GM15510 (cell line): Measurements from ENCODE around the gene SH3BP1.

ENCODE experiments used
- POLR2A ChIP-seq: IDR thresholded peaks from 3 replicates; pipeline ENCODE4 v1.6.1; 2011; ENCODE audit warnings: borderline replicate concordance; ENCODE audit not compliant: insufficient read length; ENCODE audit errors: extremely low read depth

SH3BP1 gene

GRCh38 chr22:37616201-37617083 is 23.0 kb upstream of the SH3BP1 start:
- TF ChIP-seq POLR2A, result no peak

DNA sequence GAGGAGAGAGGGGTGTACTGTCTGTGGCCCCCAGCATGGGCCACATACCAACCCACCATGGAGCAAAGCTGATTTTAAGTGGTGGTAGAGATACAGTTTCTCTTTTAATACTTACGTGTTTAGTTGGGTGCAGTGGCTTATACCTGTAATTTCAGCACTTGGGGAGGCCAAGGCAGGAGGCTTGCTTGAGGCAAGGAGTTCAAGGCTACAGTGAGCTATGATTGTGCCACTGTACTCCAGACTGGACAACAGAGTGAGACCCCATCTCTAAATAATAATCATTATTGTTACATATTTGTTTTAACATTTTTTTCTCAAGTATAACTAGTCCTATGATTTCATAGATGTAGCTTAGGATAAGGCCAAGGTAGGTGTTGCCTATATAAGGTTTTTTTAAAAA is 22.0 kb upstream of the SH3BP1 start:
- no peak for TF ChIP-seq POLR2A

GRCh38 chr22:37618072-37618656 is 21.3 kb upstream of the SH3BP1 start:
- no peak for TF ChIP-seq POLR2A

GRCh38 chr22:37618674-37619073 is 20.8 kb upstream of the SH3BP1 start:
- no peak for TF ChIP-seq POLR2A

- no peak for TF ChIP-seq POLR2A
These were observed 19.5 kb upstream of the SH3BP1 start for GRCh38 chr22:37619991-37620390.

DNA sequence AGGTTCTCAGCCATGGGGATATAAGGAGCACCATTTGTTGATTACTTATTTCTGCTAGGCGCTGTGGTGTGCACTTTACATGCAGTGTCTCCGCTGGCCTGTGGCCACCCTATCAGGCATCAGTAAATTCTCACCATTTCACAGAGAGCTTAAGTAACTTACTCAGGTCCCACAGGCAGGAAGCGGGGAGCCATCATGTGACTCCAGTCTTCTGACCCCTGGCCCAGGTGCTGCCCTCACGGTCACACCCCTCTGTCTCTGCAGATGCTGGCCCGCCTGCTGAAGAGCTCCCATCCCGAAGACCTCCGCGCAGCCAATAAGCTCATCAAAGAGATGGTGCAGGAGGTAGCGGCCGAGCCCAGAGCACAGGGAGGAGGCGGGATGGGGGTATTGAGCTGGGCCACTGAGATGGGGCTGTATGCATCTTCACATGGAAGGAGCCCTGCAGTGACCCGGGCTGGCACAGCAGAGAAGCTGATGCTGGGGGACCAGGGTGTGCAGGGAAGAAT is 18.1 kb upstream of the SH3BP1 start:
- no peak for TF ChIP-seq POLR2A

DNA sequence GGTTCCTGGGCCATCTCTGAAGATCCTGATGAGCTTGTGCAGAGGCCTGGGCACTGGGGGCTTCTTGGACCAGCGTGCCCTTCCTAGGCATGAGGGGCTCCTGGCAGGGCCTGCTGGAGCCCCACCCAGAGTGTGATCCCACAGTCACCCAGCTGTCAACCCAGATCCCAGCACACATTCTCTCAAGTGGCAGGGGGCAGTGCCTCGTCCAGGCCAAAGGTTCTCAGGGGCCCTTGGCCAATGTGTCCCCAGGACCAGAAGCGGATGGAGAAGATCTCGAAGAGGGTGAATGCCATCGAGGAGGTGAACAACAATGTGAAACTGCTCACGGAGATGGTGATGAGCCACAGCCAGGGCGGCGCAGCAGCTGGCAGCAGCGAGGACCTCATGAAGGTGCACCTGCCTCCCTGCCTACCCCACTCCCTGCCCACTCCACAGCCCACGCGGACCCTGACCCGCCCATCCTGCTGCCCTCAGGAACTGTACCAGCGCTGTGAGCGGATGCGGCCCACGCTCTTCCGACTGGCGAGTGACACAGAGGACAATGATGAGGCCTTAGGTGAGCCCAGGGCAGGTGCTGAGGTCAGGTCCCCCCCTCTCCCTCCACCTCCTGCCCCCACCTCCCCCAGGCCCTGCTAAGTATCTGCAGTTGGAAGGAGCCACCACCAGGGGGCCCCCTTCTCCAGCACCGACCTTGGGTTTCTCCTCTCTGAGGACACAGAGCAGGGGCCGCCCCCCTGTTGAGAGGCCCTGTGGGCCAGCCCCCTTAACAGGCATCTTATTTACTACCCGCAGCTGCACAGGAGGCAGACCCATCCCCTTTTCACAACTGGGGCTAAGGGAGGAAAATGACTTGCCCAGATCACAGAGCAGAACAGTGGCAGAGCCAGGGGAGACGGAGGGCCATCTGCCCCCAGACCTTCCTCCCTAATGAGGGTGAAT is 16.1 kb upstream of the SH3BP1 start:
- no peak for TF ChIP-seq POLR2A

GRCh38 chr22:37624017-37624365 is 15.5 kb upstream of the SH3BP1 start:
- TF ChIP-seq POLR2A, result no peak

- no peak for TF ChIP-seq POLR2A
These were observed 14.6 kb upstream of the SH3BP1 start for GRCh38 chr22:37624876-37625275.

GRCh38 chr22:37625737-37626136 is 13.7 kb upstream of the SH3BP1 start:
- TF ChIP-seq POLR2A, result no peak

- TF ChIP-seq POLR2A, result no peak
These were observed 13.3 kb upstream of the SH3BP1 start for GRCh38 chr22:37626144-37626543.

DNA sequence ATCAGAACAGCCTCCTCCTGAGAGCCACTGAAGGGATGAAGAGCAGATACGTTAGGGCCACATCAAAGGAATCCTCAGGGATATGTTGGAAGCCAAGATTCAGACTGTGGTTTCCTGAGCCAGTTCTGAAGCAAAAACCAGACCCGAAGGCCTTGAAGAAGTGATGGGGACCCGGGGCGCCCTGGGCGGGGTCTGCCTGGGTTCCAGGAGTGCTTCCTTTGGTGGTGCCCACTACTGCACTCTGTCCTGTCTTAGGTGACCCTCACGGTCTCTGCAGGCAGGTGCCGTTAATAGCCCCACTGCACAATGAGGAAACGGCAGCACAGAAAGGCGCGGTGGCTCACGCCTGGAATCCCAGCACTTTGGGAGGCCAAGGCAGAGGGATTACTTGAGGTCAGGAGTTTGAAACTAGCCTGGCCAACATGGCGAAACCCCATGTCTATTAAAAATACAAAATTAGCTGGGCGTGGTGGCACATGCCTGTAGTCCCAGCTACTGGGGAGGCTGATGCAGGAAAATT is 12.9 kb upstream of the SH3BP1 start:
- TF ChIP-seq POLR2A, result no peak

- no peak for TF ChIP-seq POLR2A
These were observed 12.3 kb upstream of the SH3BP1 start for GRCh38 chr22:37627121-37627520.

GRCh38 chr22:37627545-37627944 is 11.9 kb upstream of the SH3BP1 start:
- no peak for TF ChIP-seq POLR2A

- TF ChIP-seq POLR2A, result no peak
These were observed 10.6 kb upstream of the SH3BP1 start for GRCh38 chr22:37628830-37629229.
